ENCODE data around the gene LPCAT3.

The LPCAT3 gene

GRCh38 chr12:6951551-6952120, 66.6 kb downstream of the LPCAT3 start:
- DNase-seq, result no peak

GRCh38 chr12:6950811-6951540, 67.3 kb downstream of the LPCAT3 start, which contains the start of gene PTPN6:
PTPN6 (plus strand) TSS chr12:6951356; CDS start chr12:6951513, 157 bp downstream.
- no peak for DNase-seq

GRCh38 chr12:6950401-6950801, 67.9 kb downstream of the LPCAT3 start:
- DNase-seq, result no peak

GRCh38 chr12:6948873-6949594, 69.2 kb downstream of the LPCAT3 start:
- no peak for DNase-seq

- DNase-seq, result no peak
Measured at GRCh38 chr12:6947615-6948014, 70.7 kb downstream of the LPCAT3 start.

- DNase-seq, result no peak
Measured at GRCh38 chr12:6946920-6947374, 71.3 kb downstream of the LPCAT3 start.

GRCh38 chr12:6946033-6946919, 72.0 kb downstream of the LPCAT3 start:
- DNase-seq, result no peak

GRCh38 chr12:6945613-6946012, 72.7 kb downstream of the LPCAT3 start:
- no peak for DNase-seq

GRCh38 chr12:6944381-6945186, 73.7 kb downstream of the LPCAT3 start:
- peak; percentile 86 to 95 for DNase-seq

GRCh38 chr12:6943722-6944380, 74.4 kb downstream of the LPCAT3 start, which contains the start of the genes C12orf57 and RNU7-1:
C12orf57 (plus strand) TSS chr12:6944022; CDS start chr12:6944122, 100 bp downstream.
RNU7-1 (plus strand) TSS chr12:6943816.
- peak; percentile 82 to 92 for DNase-seq

- peak; percentile 54 to 92 for DNase-seq
Measured at GRCh38 chr12:6943389-6943721, 74.9 kb downstream of the LPCAT3 start.

GRCh38 chr12:6942331-6942665, 76.0 kb downstream of the LPCAT3 start:
- DNase-seq, result no peak

GRCh38 chr12:6941782-6942181, 76.5 kb downstream of the LPCAT3 start:
- DNase-seq, result no peak

- no peak for DNase-seq
Measured at GRCh38 chr12:6941267-6941666, 77.0 kb downstream of the LPCAT3 start.

GRCh38 chr12:6939191-6939540, 79.1 kb downstream of the LPCAT3 start:
- DNase-seq, result no peak

- DNase-seq, result no peak
Measured at GRCh38 chr12:6938353-6939190, 79.7 kb downstream of the LPCAT3 start.

- peak; percentile 87 to 94 for DNase-seq
Measured at GRCh38 chr12:6937481-6938352, 80.6 kb downstream of the LPCAT3 start.

- no peak for DNase-seq
Measured at GRCh38 chr12:6936636-6937480, 81.4 kb downstream of the LPCAT3 start.
